Cardiac muscle cell (in vitro differentiated cells and primary cell): ENCODE data around the gene CELA2A. TPM values are rescaled to one million over a fixed set of nuclear protein-coding genes. Genes with fewer than 3 reads are reported as not detected.

Experiments
- DNase-seq, 2 donors: peaks; one replicate each; pipeline versions ENCODE4 v3.0.0 to v3.0.0-alpha.2; 2010 to 2017; ENCODE audit warnings: low read depth in 1 of 2, low spot score in 1 of 2
- H3K27ac ChIP-seq: fragments of 200-600 bp; sonication (generic); 2 replicates; pipeline ENCODE4 v1.5.1; 2016
- H3K27me3 ChIP-seq: fragments of 200-600 bp; sonication (generic); 2 replicates; pipeline ENCODE4 v1.6.0; 2016; ENCODE audit warnings: control low read depth
- H3K36me3 ChIP-seq: fragments of 200-600 bp; sonication (generic); 2 replicates; pipeline ENCODE4 v1.5.1; 2016; ENCODE audit warnings: control low read depth
- H3K4me1 ChIP-seq: fragments of 200-600 bp; sonication (generic); 2 replicates; pipeline ENCODE4 v1.8.1; 2017; ENCODE audit warnings: low read depth, mild to moderate bottlenecking, mixed run types
- H3K4me3 ChIP-seq: fragments of 200-600 bp; sonication (generic); 2 replicates; pipeline ENCODE4 v1.5.1; 2016; ENCODE audit warnings: mild to moderate bottlenecking
- H3K9me3 ChIP-seq: fragments of 200-600 bp; sonication (generic); 2 replicates; pipeline ENCODE4 v1.5.1; 2017; ENCODE audit warnings: low read depth, mild to moderate bottlenecking, control low read depth
- polyA plus RNA-seq: library from polyadenylated mRNA; unstranded; fragments of >200 nt; fragmentation: Nextera tagmentation; extraction: Ambion mirVana; gene quantifications from 2 replicates; pipeline ENCODE4 v1.2.1, GENCODE V29; 2016
- total RNA-seq: library from RNA; depleted of rRNA; stranded (reverse); fragments of >200 nt; gene quantifications from 2 replicates; pipeline ENCODE4 v1.2.3, GENCODE V29; 2016
- TF ChIP-seq, protein P1 (sequence below): IDR thresholded peaks from 2 replicates; pipeline ENCODE4 v1.5.1; 2012; ENCODE audit warnings: low read depth, mild to moderate bottlenecking, low read length

The CELA2A gene
- total and polyA plus RNA-seq, 2 experiments from 2014 or later, result 0.38 TPM; not detected in 1

DNA sequence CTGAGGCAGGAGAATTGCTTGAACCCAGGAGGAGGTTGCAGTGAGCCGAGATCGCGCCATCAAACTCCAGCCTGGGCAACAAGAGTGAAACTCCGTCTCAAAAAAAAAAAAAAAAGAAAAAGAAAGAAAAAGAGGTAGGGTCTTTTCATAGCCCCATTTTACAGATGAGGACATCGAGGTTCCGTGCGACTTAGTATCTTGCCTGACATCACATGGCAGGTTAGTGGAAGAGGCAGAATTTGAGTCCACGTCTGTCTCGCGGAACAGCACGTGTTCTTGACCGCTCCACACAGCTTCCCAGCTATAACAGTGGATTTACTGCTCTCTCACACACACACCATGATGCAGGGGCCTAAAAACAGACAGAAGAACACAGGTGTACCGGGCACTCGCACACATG lies 17.2 kb upstream of the CELA2A start:
- Histone ChIP-seq H3K4me3 (no peak overlapping the region), H3K27me3 (no peaks in the 10 kb centered on the region), H3K4me1 (peaks cover 4% of the 10 kb centered on the region), H3K27ac (no peak overlapping the region), H3K9me3 (no peaks in the 10 kb centered on the region), H3K36me3 (no peaks in the 10 kb centered on the region)
- TF ChIP-seq, protein P1, sequence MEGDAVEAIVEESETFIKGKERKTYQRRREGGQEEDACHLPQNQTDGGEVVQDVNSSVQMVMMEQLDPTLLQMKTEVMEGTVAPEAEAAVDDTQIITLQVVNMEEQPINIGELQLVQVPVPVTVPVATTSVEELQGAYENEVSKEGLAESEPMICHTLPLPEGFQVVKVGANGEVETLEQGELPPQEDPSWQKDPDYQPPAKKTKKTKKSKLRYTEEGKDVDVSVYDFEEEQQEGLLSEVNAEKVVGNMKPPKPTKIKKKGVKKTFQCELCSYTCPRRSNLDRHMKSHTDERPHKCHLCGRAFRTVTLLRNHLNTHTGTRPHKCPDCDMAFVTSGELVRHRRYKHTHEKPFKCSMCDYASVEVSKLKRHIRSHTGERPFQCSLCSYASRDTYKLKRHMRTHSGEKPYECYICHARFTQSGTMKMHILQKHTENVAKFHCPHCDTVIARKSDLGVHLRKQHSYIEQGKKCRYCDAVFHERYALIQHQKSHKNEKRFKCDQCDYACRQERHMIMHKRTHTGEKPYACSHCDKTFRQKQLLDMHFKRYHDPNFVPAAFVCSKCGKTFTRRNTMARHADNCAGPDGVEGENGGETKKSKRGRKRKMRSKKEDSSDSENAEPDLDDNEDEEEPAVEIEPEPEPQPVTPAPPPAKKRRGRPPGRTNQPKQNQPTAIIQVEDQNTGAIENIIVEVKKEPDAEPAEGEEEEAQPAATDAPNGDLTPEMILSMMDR, result no peak
- DNase-seq, result no peak

DNA sequence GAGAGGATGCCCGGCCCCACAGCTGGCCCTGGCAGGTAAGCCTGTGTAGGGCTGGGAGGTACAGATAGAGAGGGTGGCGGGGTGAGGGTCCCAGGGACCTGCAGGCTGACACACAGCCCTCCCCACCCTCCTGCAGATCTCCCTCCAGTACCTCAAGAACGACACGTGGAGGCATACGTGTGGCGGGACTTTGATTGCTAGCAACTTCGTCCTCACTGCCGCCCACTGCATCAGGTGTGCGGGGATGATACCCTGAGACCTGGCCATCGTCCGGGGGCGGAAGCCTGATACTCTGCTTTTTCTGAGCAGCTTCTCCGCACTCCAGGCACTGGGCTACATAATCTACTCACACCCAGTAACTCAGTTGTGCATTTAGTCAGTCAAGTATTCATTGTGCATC lies 16.2 kb upstream of the CELA2A start:
- Histone ChIP-seq H3K4me3 (no peak overlapping the region), H3K27me3 (no peaks in the 10 kb centered on the region), H3K36me3 (no peaks in the 10 kb centered on the region), H3K4me1 (peaks cover 7% of the 10 kb centered on the region), H3K9me3 (no peaks in the 10 kb centered on the region), H3K27ac (no peak overlapping the region)
- TF ChIP-seq, protein P1, result no peak
- no peak for DNase-seq

DNA sequence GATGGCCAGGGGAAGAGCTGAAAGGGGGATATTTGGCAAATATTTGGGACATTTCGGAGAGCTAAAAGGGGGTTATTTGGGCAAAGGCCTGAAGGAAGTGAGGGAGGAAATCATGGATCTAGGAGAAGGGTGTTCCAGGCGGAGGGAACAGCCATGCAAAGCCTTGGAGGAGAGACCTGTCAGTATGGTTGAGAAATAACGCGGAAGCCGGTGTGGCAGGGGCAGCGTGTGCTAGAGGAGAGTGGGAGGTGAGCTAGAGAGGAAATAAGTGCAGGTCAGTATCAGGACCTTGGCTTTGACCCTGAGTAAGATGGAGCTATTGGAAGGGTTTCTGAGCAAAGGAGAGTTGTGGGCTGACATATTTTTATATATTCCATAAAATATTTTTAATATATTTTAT lies 15.3 kb upstream of the CELA2A start:
- Histone ChIP-seq H3K4me3 (no peak overlapping the region), H3K27ac (no peak overlapping the region), H3K9me3 (no peaks in the 10 kb centered on the region), H3K4me1 (peaks cover 7% of the 10 kb centered on the region), H3K27me3 (no peaks in the 10 kb centered on the region), H3K36me3 (no peaks in the 10 kb centered on the region)
- TF ChIP-seq, protein P1, result no peak
- DNase-seq, result no peak

DNA sequence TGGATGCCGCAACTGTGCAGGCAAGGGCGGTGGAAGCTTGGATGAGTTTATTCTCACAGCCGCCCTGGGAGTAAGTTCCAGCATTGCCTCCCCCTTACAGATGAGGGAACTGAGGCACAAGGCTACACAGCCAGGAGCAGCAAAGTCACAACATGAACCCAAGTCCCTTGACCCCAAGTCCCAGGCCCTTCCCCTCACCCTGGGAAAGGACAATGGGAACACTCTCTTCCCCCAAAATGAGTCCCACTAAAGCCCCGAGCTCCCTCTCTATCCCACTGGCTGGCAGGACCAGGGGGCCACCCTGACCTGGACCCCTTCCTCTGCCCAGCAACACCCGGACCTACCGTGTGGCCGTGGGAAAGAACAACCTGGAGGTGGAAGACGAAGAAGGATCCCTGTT lies 14.4 kb upstream of the CELA2A start:
- Histone ChIP-seq H3K36me3 (no peaks in the 10 kb centered on the region), H3K9me3 (no peaks in the 10 kb centered on the region), H3K4me3 (no peak overlapping the region), H3K4me1 (peaks cover 7% of the 10 kb centered on the region), H3K27me3 (no peaks in the 10 kb centered on the region), H3K27ac (no peak overlapping the region)
- no peak for DNase-seq
- TF ChIP-seq, protein P1, result no peak

DNA sequence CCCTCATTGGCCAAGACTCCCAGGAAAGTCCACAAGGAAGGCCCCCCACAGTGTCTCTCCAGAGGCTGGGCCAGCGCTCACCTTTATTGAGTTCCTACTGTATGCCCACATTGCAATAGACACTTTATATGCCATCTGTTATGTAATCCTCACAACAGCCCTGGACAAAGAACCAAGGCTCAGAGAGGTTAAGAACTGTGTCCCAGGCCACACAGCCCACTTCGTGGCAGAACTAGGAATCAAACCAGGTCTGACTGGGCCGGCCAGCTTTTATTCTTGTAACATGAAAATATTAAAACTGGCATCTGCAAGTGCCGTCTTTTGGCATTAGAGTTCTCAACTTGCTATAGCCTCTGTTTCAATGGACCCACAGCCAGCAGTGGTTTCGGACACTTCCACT lies 13.8 kb upstream of the CELA2A start:
- Histone ChIP-seq H3K27ac (no peak overlapping the region), H3K4me1 (peaks cover 7% of the 10 kb centered on the region), H3K4me3 (no peak overlapping the region), H3K27me3 (no peaks in the 10 kb centered on the region), H3K9me3 (no peaks in the 10 kb centered on the region), H3K36me3 (no peaks in the 10 kb centered on the region)
- TF ChIP-seq, protein P1, result no peak
- no peak for DNase-seq

DNA sequence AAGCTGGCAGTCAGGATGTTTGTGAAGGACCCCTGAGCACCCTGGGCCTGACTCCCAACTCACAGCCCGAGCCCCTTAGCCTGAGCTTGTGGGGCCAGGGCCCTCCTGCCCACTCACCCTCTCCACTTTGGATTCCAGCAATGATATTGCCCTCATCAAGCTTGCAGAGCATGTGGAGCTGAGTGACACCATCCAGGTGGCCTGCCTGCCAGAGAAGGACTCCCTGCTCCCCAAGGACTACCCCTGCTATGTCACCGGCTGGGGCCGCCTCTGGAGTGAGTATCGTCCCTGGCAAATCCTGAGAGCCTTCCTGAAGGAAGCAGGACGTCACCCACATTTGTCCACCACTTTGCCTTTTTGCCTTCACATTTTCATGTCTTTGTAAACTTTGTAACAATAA lies 13.3 kb upstream of the CELA2A start:
- no peak for DNase-seq
- no peaks in the 10 kb centered on the region for H3K27me3 ChIP-seq
- H3K4me1 ChIP-seq, result peaks cover 7% of the 10 kb centered on the region
- TF ChIP-seq, protein P1, result no peak
- no peaks in the 10 kb centered on the region for H3K36me3 ChIP-seq
- no peaks in the 10 kb centered on the region for H3K9me3 ChIP-seq
- H3K27ac ChIP-seq, result no peak overlapping the region
- no peak overlapping the region for H3K4me3 ChIP-seq
